Memory B cell (primary cell): Measurements from ENCODE around the gene LRCH2.

Experiments used
- ATAC-seq: fragments of 150-1000 bp; cut with Tn5 transposase; 2 replicates; pipeline ENCODE4 v1.10.0; 2021; ENCODE audit warnings: low read depth, mild to moderate bottlenecking, moderate library complexity
- DNase-seq, 2 donors: peaks; one replicate each; pipeline ENCODE4 v3.0.0; 2022; ENCODE audit warnings: low spot score in 2 of 2
- H3K27ac Mint-ChIP-seq: one replicate; pipeline ENCODE4 v1.8.0; 2022; ENCODE audit warnings: mild to moderate bottlenecking, moderate library complexity, mixed read lengths
- H3K27me3 Mint-ChIP-seq: one replicate; pipeline ENCODE4 v1.8.0; 2022; ENCODE audit warnings: mixed read lengths
- H3K36me3 Mint-ChIP-seq: one replicate; pipeline ENCODE4 v1.8.0; 2022; ENCODE audit warnings: mild to moderate bottlenecking, mixed read lengths
- H3K4me1 Mint-ChIP-seq: one replicate; pipeline ENCODE4 v1.8.0; 2022; ENCODE audit warnings: mixed read lengths
- H3K4me3 Mint-ChIP-seq: one replicate; pipeline ENCODE4 v1.8.0; 2022; ENCODE audit warnings: mild to moderate bottlenecking, moderate library complexity, mixed read lengths
- H3K9me3 Mint-ChIP-seq: one replicate; pipeline ENCODE4 v1.8.0; 2022; ENCODE audit warnings: mixed read lengths

LRCH2 gene

DNA sequence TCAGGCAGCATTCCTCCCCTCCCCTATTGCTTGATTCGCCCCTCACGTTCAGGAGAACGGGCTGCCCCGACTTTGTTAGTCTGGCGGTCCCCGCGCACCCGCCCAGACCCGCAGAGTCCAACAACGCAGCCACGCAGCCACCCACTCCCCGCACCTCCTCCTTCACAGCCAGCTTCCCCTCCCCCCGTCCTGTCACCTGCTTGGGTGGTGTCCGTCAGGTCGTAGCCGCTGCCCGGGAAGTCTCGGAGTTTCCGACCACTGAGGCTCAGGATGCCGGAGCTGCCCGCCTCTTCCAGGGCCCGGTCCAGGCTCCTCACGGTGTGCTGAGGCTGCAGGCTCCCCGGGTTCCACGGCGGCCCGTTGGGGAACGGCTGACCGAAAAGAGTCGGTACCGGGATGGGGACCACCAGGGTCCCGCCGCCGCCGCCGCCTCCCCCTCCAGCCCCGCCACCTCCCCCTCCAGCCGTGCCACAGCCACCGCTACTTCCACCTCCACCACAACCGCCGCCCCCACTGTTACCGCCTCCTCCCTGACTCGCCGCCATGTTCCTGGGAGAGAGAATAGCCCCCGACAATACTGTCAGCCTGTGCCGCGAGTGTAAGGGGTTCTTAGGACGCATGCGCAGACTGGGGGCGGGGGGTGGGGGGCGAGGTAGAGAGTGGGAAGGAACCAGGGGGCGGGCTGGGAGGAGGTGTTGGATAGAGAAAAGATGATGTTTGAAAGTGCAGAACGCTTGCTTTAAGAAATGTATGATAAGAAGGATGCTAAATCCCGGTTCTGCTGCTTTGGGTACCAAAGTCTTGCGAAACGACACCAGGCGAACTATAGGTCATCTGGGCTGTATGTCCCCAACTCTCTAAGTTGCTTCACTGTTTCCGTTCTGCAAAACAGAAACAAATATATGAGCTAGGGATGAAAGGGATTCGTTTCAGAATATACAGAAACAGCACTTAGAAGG, at the start of gene LRCH2:
Gene LRCH2, minus strand, starts transcription at position 600 of the 959 bp plus-strand sequence. Its CDS starts 55 bp downstream, at position 545.
- ATAC-seq (no peak), DNase-seq (no peak)
- no peak within 1 kb of the TSS for H3K4me3 Mint-ChIP-seq
- H3K4me1 Mint-ChIP-seq: no peaks in the 10 kb centered on the region
- no peaks in the 10 kb centered on the region for H3K9me3 Mint-ChIP-seq
- no peaks in the 10 kb centered on the region for H3K36me3 Mint-ChIP-seq
- peaks cover 2% of the 10 kb centered on the region for H3K27me3 Mint-ChIP-seq
- H3K27ac Mint-ChIP-seq: no peak within 1 kb of the TSS

DNA sequence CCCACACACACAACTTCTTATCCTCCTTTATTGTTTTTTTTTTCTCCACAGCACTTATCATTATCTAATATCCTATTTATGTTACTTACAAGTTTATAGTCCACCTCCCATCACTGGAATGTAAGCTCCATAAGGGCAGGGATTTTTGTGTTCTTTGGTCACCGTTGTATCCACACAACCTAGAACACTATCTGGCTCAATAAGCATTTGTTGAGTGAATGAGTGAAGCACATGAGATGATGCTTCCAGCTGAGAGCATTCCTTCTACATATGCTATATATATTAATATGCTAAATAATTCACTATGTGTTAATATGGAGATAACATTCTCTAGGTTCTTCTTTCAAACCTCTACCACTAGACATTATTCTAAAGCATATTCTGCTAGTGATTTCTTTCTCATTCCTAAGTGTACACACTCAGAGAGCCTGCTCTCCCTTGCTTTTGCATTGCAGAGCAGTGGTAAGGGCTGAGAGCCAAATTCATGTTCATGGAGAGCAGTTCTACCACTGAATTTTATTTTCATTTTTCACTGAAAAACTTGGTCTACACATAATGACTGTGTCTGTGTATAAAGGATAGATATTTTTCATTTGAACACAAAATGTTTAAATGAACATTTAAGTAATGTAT, 35.3 kb upstream of the LRCH2 start:
- Mint-ChIP-seq H3K27me3 (no peaks in the 10 kb centered on the region), H3K4me3 (no peak overlapping the region), H3K27ac (no peak overlapping the region), H3K4me1 (no peaks in the 10 kb centered on the region), H3K36me3 (no peaks in the 10 kb centered on the region), H3K9me3 (no peaks in the 10 kb centered on the region)
- ATAC-seq (no peak), DNase-seq (no peak)

DNA sequence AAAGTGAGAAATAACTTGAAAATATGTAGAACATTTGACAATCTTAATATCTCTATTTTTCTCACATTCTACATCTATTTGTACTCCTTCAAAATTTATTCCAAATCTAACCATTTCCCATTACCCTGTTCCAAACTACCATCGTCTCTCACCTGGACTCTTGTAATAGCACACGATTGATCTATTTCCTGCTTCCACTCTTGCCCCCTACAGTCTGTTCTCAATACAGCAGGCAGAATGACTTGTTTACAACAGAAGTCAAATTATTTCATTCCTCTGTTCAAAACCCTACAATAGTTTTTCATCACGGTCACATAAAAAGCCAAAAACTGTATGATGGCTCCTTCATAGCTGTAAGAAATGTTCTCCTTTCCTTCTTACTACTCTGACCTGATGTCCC, 34.5 kb upstream of the LRCH2 start:
- Mint-ChIP-seq H3K4me3 (no peak overlapping the region), H3K36me3 (no peaks in the 10 kb centered on the region), H3K9me3 (no peaks in the 10 kb centered on the region), H3K4me1 (no peaks in the 10 kb centered on the region), H3K27me3 (no peaks in the 10 kb centered on the region), H3K27ac (no peak overlapping the region)
- DNase-seq: no peak
- no peak for ATAC-seq

DNA sequence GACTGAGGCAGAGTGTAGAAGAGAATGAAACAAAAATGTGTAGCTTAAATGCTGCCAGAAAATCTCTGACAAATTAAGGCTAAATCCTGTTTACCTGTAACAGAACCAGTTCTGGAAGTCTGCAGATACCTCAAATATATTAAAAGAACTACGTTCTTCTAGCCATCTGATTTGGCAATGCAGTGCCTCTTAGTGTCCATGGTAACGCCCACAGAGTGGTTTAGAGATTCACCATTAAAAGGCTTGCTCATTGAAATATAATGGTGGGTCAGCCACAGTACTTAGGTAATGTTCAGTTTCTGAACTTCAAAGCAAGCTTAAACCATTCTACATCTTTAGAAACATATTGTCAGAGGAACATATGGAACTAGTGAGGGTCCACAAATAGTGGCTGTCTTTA, 32.4 kb upstream of the LRCH2 start:
- Mint-ChIP-seq H3K36me3 (no peaks in the 10 kb centered on the region), H3K27me3 (no peaks in the 10 kb centered on the region), H3K27ac (no peak overlapping the region), H3K4me3 (no peak overlapping the region), H3K9me3 (peaks cover 3% of the 10 kb centered on the region), H3K4me1 (no peaks in the 10 kb centered on the region)
- ATAC-seq (no peak), DNase-seq (no peak)

DNA sequence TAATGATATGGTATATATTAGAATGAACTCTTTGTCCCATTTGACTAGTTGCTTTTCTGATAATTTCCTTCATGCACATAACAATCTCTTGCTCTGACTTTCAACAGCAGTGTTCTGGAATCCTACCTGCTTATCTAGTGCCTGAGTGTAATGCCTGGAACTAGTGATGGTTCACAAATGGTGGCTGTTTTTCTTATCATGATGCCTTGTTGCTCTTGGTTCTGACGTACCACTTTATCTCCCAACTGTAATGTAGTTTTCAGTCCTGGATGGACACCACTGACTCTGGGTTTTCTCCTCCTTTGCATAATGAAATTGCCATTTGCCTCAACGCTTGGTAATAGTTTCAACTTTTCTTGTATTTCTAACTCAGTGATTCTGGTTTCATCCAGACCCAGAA, 30.1 kb upstream of the LRCH2 start:
- Mint-ChIP-seq H3K4me1 (no peaks in the 10 kb centered on the region), H3K4me3 (no peak overlapping the region), H3K27ac (no peak overlapping the region), H3K9me3 (peaks cover 3% of the 10 kb centered on the region), H3K27me3 (no peaks in the 10 kb centered on the region), H3K36me3 (no peaks in the 10 kb centered on the region)
- DNase-seq (no peak), ATAC-seq (no peak)

GRCh38 chrX:115261148-115261547, 27.3 kb upstream of the LRCH2 start:
- no peaks in the 10 kb centered on the region for H3K27me3 Mint-ChIP-seq
- ATAC-seq (no peak), DNase-seq (no peak)
- no peaks in the 10 kb centered on the region for H3K4me1 Mint-ChIP-seq
- peaks cover 5% of the 10 kb centered on the region for H3K9me3 Mint-ChIP-seq
- H3K36me3 Mint-ChIP-seq: no peaks in the 10 kb centered on the region
- no peak overlapping the region for H3K27ac Mint-ChIP-seq
- H3K4me3 Mint-ChIP-seq: no peak overlapping the region

GRCh38 chrX:115260330-115260729, 26.4 kb upstream of the LRCH2 start:
- DNase-seq: no peak
- ATAC-seq: no peak

GRCh38 chrX:115259238-115259875, 25.5 kb upstream of the LRCH2 start:
- H3K4me1 Mint-ChIP-seq: no peaks in the 10 kb centered on the region
- H3K27me3 Mint-ChIP-seq: no peaks in the 10 kb centered on the region
- no peaks in the 10 kb centered on the region for H3K36me3 Mint-ChIP-seq
- DNase-seq: no peak
- H3K27ac Mint-ChIP-seq: no peak overlapping the region
- H3K9me3 Mint-ChIP-seq: peaks cover 5% of the 10 kb centered on the region
- no peak overlapping the region for H3K4me3 Mint-ChIP-seq
- no peak for ATAC-seq

More at GRCh38 chrX:115260330-115260729, 26.4 kb upstream of the LRCH2 start:
- H3K27me3 Mint-ChIP-seq: no peaks in the 10 kb centered on the region
- no peak overlapping the region for H3K4me3 Mint-ChIP-seq
- H3K9me3 Mint-ChIP-seq: peaks cover 5% of the 10 kb centered on the region
- H3K27ac Mint-ChIP-seq: no peak overlapping the region
- H3K36me3 Mint-ChIP-seq: no peaks in the 10 kb centered on the region
- no peaks in the 10 kb centered on the region for H3K4me1 Mint-ChIP-seq

GRCh38 chrX:115257711-115258110, 23.8 kb upstream of the LRCH2 start:
- no peaks in the 10 kb centered on the region for H3K27me3 Mint-ChIP-seq
- no peak overlapping the region for H3K27ac Mint-ChIP-seq
- no peaks in the 10 kb centered on the region for H3K36me3 Mint-ChIP-seq
- no peaks in the 10 kb centered on the region for H3K4me1 Mint-ChIP-seq
- H3K4me3 Mint-ChIP-seq: no peak overlapping the region
- peaks cover 5% of the 10 kb centered on the region for H3K9me3 Mint-ChIP-seq
- no peak for DNase-seq
- no peak for ATAC-seq

GRCh38 chrX:115255003-115255402, 21.1 kb upstream of the LRCH2 start:
- H3K27ac Mint-ChIP-seq: no peak overlapping the region
- no peak for DNase-seq
- H3K36me3 Mint-ChIP-seq: no peaks in the 10 kb centered on the region
- H3K9me3 Mint-ChIP-seq: peaks cover 2% of the 10 kb centered on the region
- H3K4me1 Mint-ChIP-seq: no peaks in the 10 kb centered on the region
- H3K4me3 Mint-ChIP-seq: no peak overlapping the region
- ATAC-seq: no peak
- no peaks in the 10 kb centered on the region for H3K27me3 Mint-ChIP-seq

DNA sequence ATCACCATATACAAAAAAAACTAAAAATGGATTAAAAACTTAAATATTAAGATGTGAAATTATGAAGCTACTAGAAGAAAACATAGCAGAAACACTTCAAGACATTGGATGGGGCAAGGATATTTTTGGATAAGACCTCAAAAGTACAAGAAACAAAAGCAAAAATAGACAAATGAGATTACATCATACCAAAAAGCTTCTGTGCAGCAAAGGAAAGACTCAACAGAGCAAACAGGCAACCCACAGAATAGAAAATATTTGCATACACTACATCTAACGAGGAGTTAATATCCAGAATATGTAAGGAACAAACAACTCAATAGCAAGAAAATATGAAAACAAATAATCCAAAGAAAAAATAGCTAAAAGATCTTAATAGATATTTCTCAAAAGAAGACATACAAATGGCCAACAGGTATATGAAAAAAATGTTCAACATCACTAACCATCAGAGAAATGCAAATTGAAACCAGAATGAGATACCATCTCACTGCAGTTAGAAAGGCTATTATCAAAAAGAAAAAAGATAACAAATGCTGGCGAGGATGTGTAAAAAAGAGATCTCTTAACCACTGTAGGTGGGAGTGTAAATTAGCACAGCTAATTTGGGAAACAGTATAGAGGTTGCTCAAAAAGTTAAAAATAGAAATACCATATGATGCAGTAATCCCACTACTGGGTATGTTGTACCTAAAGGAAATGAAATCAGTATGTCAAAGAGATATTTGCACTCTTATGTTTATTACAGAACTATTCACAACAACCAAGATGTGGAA, 17.8 kb upstream of the LRCH2 start:
- Mint-ChIP-seq H3K36me3 (no peaks in the 10 kb centered on the region), H3K27me3 (no peaks in the 10 kb centered on the region), H3K4me3 (no peak overlapping the region), H3K27ac (no peak overlapping the region), H3K9me3 (peaks cover under 1% of the 10 kb centered on the region), H3K4me1 (no peaks in the 10 kb centered on the region)
- ATAC-seq (no peak), DNase-seq (no peak)

DNA sequence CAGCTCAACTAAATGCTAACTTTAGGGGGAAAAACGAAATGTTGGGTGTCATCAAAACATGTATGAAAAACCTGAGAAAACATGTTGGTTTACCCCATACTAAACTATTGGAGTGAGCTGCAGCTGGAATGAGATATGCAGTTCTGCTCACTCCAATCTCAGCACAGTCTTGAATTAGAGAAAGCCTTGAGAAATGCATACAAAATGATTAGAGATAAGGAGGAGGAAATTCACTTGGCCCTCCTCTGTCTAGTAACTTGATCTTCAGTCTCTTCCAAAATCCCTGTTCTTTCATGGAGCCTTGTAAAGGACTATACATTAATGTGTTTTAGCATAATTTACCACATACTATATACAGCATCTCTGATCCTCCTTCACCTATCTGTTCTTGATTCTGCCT, 3.2 kb upstream of the LRCH2 start:
- DNase-seq: no peak

DNA sequence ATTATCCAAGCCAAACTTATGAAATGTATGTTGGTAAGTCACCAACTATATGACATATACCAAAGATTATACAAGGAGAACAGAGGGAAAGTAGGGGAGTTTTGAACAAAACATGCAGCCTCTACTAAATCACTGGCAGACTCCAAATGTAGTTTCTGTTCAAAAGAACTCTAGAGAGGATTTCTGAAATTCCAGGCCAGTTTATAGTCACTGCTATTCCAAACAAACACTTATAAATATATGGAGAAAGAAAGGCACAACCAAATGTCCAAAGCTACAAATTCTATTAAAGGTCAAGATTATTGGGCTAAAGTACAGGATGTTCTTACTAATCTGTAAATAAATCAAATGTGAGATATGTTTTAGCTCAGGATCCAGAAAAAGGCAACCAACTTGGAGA, 2.7 kb upstream of the LRCH2 start:
- Mint-ChIP-seq H3K4me1 (no peaks in the 10 kb centered on the region), H3K9me3 (no peaks in the 10 kb centered on the region), H3K27ac (no peak overlapping the region), H3K4me3 (no peak overlapping the region), H3K36me3 (no peaks in the 10 kb centered on the region), H3K27me3 (peaks cover 2% of the 10 kb centered on the region)
- ATAC-seq: no peak
- DNase-seq: no peak

More for the DNA sequence above, 3.2 kb upstream of the LRCH2 start:
- Mint-ChIP-seq H3K4me1 (no peaks in the 10 kb centered on the region), H3K27ac (no peak overlapping the region), H3K27me3 (peaks cover 2% of the 10 kb centered on the region), H3K9me3 (no peaks in the 10 kb centered on the region), H3K4me3 (no peak overlapping the region), H3K36me3 (no peaks in the 10 kb centered on the region)
- no peak for ATAC-seq

DNA sequence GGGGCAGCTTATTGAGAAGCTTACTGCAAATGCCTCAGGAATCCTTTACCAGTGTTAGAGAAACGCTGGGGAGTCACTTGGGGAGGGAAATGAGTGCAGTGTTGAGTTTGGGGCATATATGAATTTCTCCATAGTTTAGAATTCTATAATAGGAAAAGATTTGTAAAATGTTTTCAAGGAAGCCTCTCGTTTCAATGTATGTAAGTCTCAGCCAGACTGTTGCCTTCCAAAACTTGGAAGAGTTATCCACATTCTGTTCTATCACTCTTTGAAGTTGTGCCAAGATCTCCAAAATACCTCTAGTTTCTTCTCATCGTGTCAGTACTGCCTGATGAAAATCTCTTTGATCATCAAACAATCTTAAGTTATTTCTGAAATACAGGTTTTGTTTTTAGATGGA, 565 bp upstream of the LRCH2 start:
- Mint-ChIP-seq H3K36me3 (no peaks in the 10 kb centered on the region), H3K27ac (no peak overlapping the region), H3K9me3 (no peaks in the 10 kb centered on the region), H3K27me3 (peaks cover 2% of the 10 kb centered on the region), H3K4me1 (no peaks in the 10 kb centered on the region), H3K4me3 (no peak overlapping the region)
- ATAC-seq (no peak), DNase-seq (no peak)
